HL-60 (cell line): Measurements from ENCODE around the gene LAPTM5.
A peak's percentile ranks its signal among the peaks of the same experiment; 100 is the strongest.
"Not testable (repeated sequence)": the region's sequence is repeated elsewhere in the genome, so short reads cannot be mapped to it uniquely, and the experiment has no call there.

Experiments
- DNase-seq, 2 experiments: peaks; one replicate each; pipeline ENCODE4 v3.0.0-alpha.2; 2010 to 2020; ENCODE audit warnings: low read depth in 1 of 2, low spot score in 1 of 2
- H3K27ac ChIP-seq: fragments of 250-450 bp; sonication (Bioruptor Pico); replicated peaks from 2 replicates; pipeline ENCODE4 v1.5.1; 2020; ENCODE audit warnings: mild to moderate bottlenecking, moderate library complexity
- H3K27me3 ChIP-seq: fragments of 250-450 bp; sonication (Bioruptor Pico); 2 replicates; pipeline ENCODE4 v1.5.1; 2021; ENCODE audit warnings: mild to moderate bottlenecking, moderate library complexity; ENCODE audit not compliant: insufficient read depth, poor library complexity, severe bottlenecking
- H3K4me3 ChIP-seq: replicated peaks from 2 replicates; pipeline ENCODE4 v1.5.1; 2011; ENCODE audit warnings: mild to moderate bottlenecking, control low read depth, low read length; ENCODE audit not compliant: insufficient read depth
- CTCF ChIP-seq: IDR thresholded peaks from one replicate; pipeline ENCODE4 v1.5.1; 2011; ENCODE audit warnings: low read length, control low read depth, inconsistent platforms; ENCODE audit not compliant: insufficient read depth
- GABPA ChIP-seq: IDR thresholded peaks from 2 replicates; pipeline ENCODE4 v1.6.1; 2012; ENCODE audit warnings: low read depth
- POLR2AphosphoS5 ChIP-seq: IDR thresholded peaks from 2 replicates; pipeline ENCODE4 v1.6.1; 2012; ENCODE audit warnings: low read depth
- REST ChIP-seq: IDR thresholded peaks from 2 replicates; pipeline ENCODE4 v1.6.1; 2012; ENCODE audit warnings: low read depth; ENCODE audit not compliant: insufficient replicate concordance
- SPI1 ChIP-seq: IDR thresholded peaks from 2 replicates; pipeline ENCODE4 v1.6.1; 2012; ENCODE audit warnings: low read depth, mild to moderate bottlenecking, borderline replicate concordance

LAPTM5 gene

DNA sequence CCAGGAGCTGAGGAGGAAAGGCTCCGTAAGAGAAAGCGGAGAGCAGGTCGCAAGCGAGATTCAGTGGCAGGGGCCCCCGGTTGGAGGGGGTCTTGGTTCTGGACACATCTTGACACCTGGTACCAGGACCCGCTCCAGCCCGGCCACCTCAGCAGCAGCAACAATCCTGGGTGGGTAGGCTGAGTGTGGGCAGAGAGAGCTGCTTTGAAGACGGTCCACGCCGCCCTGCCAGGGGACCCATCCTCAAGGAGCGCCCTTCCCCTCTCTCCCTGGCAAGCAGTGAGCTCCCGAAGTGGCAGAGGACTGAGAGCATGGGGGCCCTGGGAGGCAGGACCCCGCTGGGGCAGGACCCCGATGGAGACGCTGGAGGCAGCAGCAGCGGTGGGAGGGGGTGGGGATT, 35.6 kb upstream of the LAPTM5 start:
- DNase-seq, result no peak
- TF ChIP-seq CTCF, result no peak
- no peak for TF ChIP-seq SPI1
- TF ChIP-seq POLR2AphosphoS5, result no peak
- no peak for TF ChIP-seq GABPA
- no peak for TF ChIP-seq REST
- no peak overlapping the region for H3K4me3 ChIP-seq
- no peak overlapping the region for H3K27ac ChIP-seq
- no peaks in the 10 kb centered on the region for H3K27me3 ChIP-seq

DNA sequence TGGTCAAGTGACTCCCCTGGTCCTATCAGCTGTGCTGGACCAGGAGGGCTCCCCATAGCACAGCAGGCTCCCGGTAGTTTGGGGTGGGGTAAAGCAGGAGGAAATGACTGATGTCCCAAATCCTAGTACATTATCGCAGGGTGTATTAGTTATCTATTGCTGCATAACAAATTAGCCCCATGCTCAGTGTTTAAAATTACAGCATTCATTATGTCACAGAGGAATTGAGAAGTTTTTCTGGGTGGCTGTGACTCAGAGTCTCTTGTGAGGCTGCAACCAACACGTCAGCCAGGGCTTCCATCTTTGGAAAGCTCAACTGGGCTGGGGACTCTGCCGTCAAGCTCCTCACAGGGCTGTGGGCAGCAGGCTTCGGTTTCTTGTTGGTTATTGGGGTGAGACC, 34.3 kb upstream of the LAPTM5 start:
- Histone ChIP-seq H3K27ac (no peak overlapping the region), H3K27me3 (no peaks in the 10 kb centered on the region), H3K4me3 (no peak overlapping the region)
- DNase-seq, result no peak
- TF ChIP-seq CTCF, result no peak
- no peak for TF ChIP-seq REST
- TF ChIP-seq POLR2AphosphoS5, result no peak
- TF ChIP-seq SPI1, result no peak
- no peak for TF ChIP-seq GABPA

- TF ChIP-seq SPI1, result no peak
- no peak for TF ChIP-seq GABPA
- Histone ChIP-seq H3K27ac (no peak overlapping the region), H3K4me3 (no peak overlapping the region), H3K27me3 (no peaks in the 10 kb centered on the region)
- peak in 1 of 2 experiments; percentile 44 for DNase-seq
These were observed 33.5 kb upstream of the LAPTM5 start for GRCh38 chr1:30790850-30791778.

GRCh38 chr1:30790256-30790525, 32.6 kb upstream of the LAPTM5 start:
- DNase-seq, H3K27me3 ChIP-seq, H3K4me3 ChIP-seq, H3K27ac ChIP-seq: not testable (repeated sequence)
